H9 (cell line): ENCODE data around the gene DLG2. TPM values are rescaled to one million over a fixed set of nuclear protein-coding genes. Genes with fewer than 3 reads are reported as not detected.

Experiments used
- DNase-seq: peaks from one replicate; pipeline ENCODE4 v3.0.0-alpha.2; 2017
- H2AFZ ChIP-seq: one replicate; pipeline ENCODE4 v1.6.1; 2013; ENCODE audit warnings: mild to moderate bottlenecking, low read length, control low read depth, moderate library complexity
- H2AK5ac ChIP-seq: 2 replicates; pipeline ENCODE4 v1.6.1; 2013; ENCODE audit warnings: low read length, control low read depth, mixed read lengths; ENCODE audit not compliant: insufficient read length
- H2BK120ac ChIP-seq: one replicate; pipeline ENCODE4 v1.6.1; 2013; ENCODE audit warnings: low read depth, mild to moderate bottlenecking, low read length, control low read depth, inconsistent platforms; ENCODE audit not compliant: poor library complexity, severe bottlenecking
- H2BK12ac ChIP-seq: 2 replicates; pipeline ENCODE4 v1.6.1; 2013; ENCODE audit warnings: low read length, control low read depth, mixed read lengths, low read depth; ENCODE audit not compliant: insufficient read length
- H2BK15ac ChIP-seq: 2 replicates; pipeline ENCODE4 v1.6.1; 2013; ENCODE audit warnings: low read depth, low read length, control low read depth
- H2BK20ac ChIP-seq: one replicate; pipeline ENCODE4 v1.6.1; 2013; ENCODE audit warnings: low read depth, mild to moderate bottlenecking, low read length, control low read depth, inconsistent platforms; ENCODE audit not compliant: poor library complexity, severe bottlenecking
- H2BK5ac ChIP-seq: 2 replicates; pipeline ENCODE4 v1.6.1; 2013; ENCODE audit warnings: low read length, control low read depth, mixed read lengths; ENCODE audit not compliant: insufficient read length
- H3K14ac ChIP-seq: 2 replicates; pipeline ENCODE4 v1.6.1; 2013; ENCODE audit warnings: low read length, control low read depth; ENCODE audit not compliant: insufficient read depth
- H3K18ac ChIP-seq: 2 replicates; pipeline ENCODE4 v1.6.1; 2013; ENCODE audit warnings: low read depth, mild to moderate bottlenecking, mixed read lengths, low read length, control low read depth; ENCODE audit not compliant: insufficient read length
- H3K23ac ChIP-seq: 2 replicates; pipeline ENCODE4 v1.6.1; 2013; ENCODE audit warnings: low read length, control low read depth, mixed read lengths, low read depth; ENCODE audit not compliant: insufficient read length
- H3K23me2 ChIP-seq: 2 replicates; pipeline ENCODE4 v1.6.1; 2013; ENCODE audit warnings: low read depth, mild to moderate bottlenecking, mixed read lengths, low read length, control low read depth; ENCODE audit not compliant: insufficient read length, poor library complexity, severe bottlenecking
- H3K27ac ChIP-seq: 2 replicates; pipeline ENCODE4 v1.5.1; 2013; ENCODE audit warnings: low read length, control low read depth, mixed read lengths, low read depth; ENCODE audit not compliant: insufficient read length
- H3K27me3 ChIP-seq: 2 replicates; pipeline ENCODE4 v1.6.1; 2013; ENCODE audit warnings: low read length, control low read depth, inconsistent platforms; ENCODE audit not compliant: insufficient read depth
- H3K4ac ChIP-seq: 2 replicates; pipeline ENCODE4 v1.6.1; 2013; ENCODE audit warnings: low read depth, mild to moderate bottlenecking, control low read depth, inconsistent platforms, low read length, moderate library complexity
- H3K4me1 ChIP-seq: 2 replicates; pipeline ENCODE4 v1.6.1; 2013; ENCODE audit warnings: low read length, control low read depth, inconsistent platforms; ENCODE audit not compliant: insufficient read depth
- H3K4me2 ChIP-seq: 2 replicates; pipeline ENCODE4 v1.6.1; 2013; ENCODE audit warnings: low read length, control low read depth, mixed read lengths; ENCODE audit not compliant: insufficient read length, insufficient read depth
- H3K56ac ChIP-seq: 2 replicates; pipeline ENCODE4 v1.6.1; 2013; ENCODE audit warnings: low read depth, mild to moderate bottlenecking, mixed read lengths, low read length, control low read depth; ENCODE audit not compliant: insufficient read length
- H3K79me1 ChIP-seq: 2 replicates; pipeline ENCODE4 v1.6.1; 2013; ENCODE audit warnings: low read depth, mild to moderate bottlenecking, moderate library complexity, low read length, control low read depth, inconsistent platforms; ENCODE audit not compliant: insufficient read depth, poor library complexity, severe bottlenecking
- H3K79me2 ChIP-seq: 2 replicates; pipeline ENCODE4 v1.6.1; 2013; ENCODE audit warnings: low read length, control low read depth, inconsistent platforms; ENCODE audit not compliant: insufficient read depth
- H3K9ac ChIP-seq: 2 replicates; pipeline ENCODE4 v1.6.1; 2013; ENCODE audit warnings: low read length, control low read depth, mixed read lengths; ENCODE audit not compliant: insufficient read length; ENCODE audit errors: extremely low read depth
- H3K9me3 ChIP-seq: one replicate; pipeline ENCODE4 v1.6.1; 2013; ENCODE audit warnings: low read depth, low read length, inconsistent platforms; ENCODE audit not compliant: control insufficient read depth
- H3T11ph ChIP-seq: one replicate; pipeline ENCODE4 v1.6.1; 2013; ENCODE audit warnings: mild to moderate bottlenecking, low read length, control low read depth, inconsistent platforms
- H4K20me1 ChIP-seq: one replicate; pipeline ENCODE4 v1.6.1; 2013; ENCODE audit not compliant: control insufficient read depth, insufficient read length, insufficient read depth
- H4K5ac ChIP-seq: 2 replicates; pipeline ENCODE4 v1.6.1; 2013; ENCODE audit warnings: low read depth, mild to moderate bottlenecking, mixed read lengths, low read length, control low read depth; ENCODE audit not compliant: insufficient read length
- H4K8ac ChIP-seq: replicated peaks from 2 replicates; pipeline ENCODE4 v1.6.1; 2013; ENCODE audit warnings: low read length, control low read depth, mixed read lengths, low read depth; ENCODE audit not compliant: insufficient read length
- H4K91ac ChIP-seq: 2 replicates; pipeline ENCODE4 v1.6.1; 2013; ENCODE audit warnings: low read depth, mild to moderate bottlenecking, moderate library complexity, mixed read lengths, low read length, control low read depth; ENCODE audit not compliant: insufficient read length
- H3K27ac Mint-ChIP-seq, 3 experiments: 2 replicates in 2 of 3; 3 replicates in 1 of 3; pipeline ENCODE4 v1.8.0; 2020 to 2021; ENCODE audit warnings: mixed read lengths in 3 of 3, mild to moderate bottlenecking in 1 of 3, moderate library complexity in 1 of 3
- H3K27me3 Mint-ChIP-seq: 2 replicates; pipeline ENCODE4 v1.8.0; 2021; ENCODE audit warnings: low read depth, mild to moderate bottlenecking, moderate library complexity, mixed read lengths
- H3K36me3 Mint-ChIP-seq, 3 experiments: 2 replicates in 2 of 3; 3 replicates in 1 of 3; pipeline ENCODE4 v1.8.0; 2020 to 2021; ENCODE audit warnings: low read depth in 3 of 3, mixed read lengths in 3 of 3; ENCODE audit not compliant: insufficient read depth in 1 of 3
- H3K4me1 Mint-ChIP-seq, 2 experiments: 2 replicates each; pipeline ENCODE4 v1.8.0; 2020; ENCODE audit warnings: mixed read lengths in 2 of 2
- H3K4me3 Mint-ChIP-seq, 2 experiments: 2 replicates in 1 of 2; 3 replicates in 1 of 2; pipeline ENCODE4 v1.8.0; 2020 to 2021; ENCODE audit warnings: mild to moderate bottlenecking in 2 of 2, mixed read lengths in 2 of 2, moderate library complexity in 1 of 2
- H3K9me3 Mint-ChIP-seq, 2 experiments: 2 replicates in 1 of 2; 3 replicates in 1 of 2; pipeline ENCODE4 v1.8.0; 2020; ENCODE audit warnings: mild to moderate bottlenecking in 2 of 2, mixed read lengths in 2 of 2, moderate library complexity in 1 of 2
- CTCF ChIP-seq: fragments of 200-600 bp; sonication (generic); conservative IDR thresholded peaks from 3 replicates; pipeline ENCODE4 v1.8.0; 2021; ENCODE audit warnings: antibody characterized with exemption, mild to moderate bottlenecking
- WGBS: extraction: QIAGEN DNeasy Blood & Tissue Kit; methylation state at CpG from one replicate; pipeline ENCODE4 v1.1.7; 2013; ENCODE audit warnings: missing lambda C conversion rate, low lambda C conversion rate, mixed read lengths; ENCODE audit not compliant: insufficient read length; ENCODE audit errors: extremely low coverage; 5-methylcytosine and 5-hydroxymethylcytosine counted together
- total RNA-seq: library from RNA; stranded (reverse); gene quantifications from 2 replicates; pipeline ENCODE4 v1.2.1, GENCODE V29; 2021

The DLG2 gene
- total RNA-seq, 1 experiment from 2014 or later: 8.0 TPM

GRCh38 chr11:84157639-84158038, 1469.5 kb downstream of the DLG2 start:
- Histone ChIP-seq H3K9ac (no peak overlapping the region), H3K18ac (no peak overlapping the region), H2BK12ac (no peak overlapping the region), H3K4me1 (no peaks in the 10 kb centered on the region), H3K4ac (no peak overlapping the region), H2BK120ac (no peak overlapping the region), H4K5ac (no peak overlapping the region), H2BK20ac (no peak overlapping the region), H4K91ac (no peak overlapping the region), H3K9me3 (no peaks in the 10 kb centered on the region), H3T11ph (no peak overlapping the region), H3K27ac (no peak overlapping the region), H4K8ac (no peak overlapping the region), H3K79me1 (no peaks in the 10 kb centered on the region), H4K20me1 (no peaks in the 10 kb centered on the region), H3K23me2 (no peaks in the 10 kb centered on the region), H3K23ac (no peak overlapping the region), H2AFZ (no peak overlapping the region), H2BK15ac (no peak overlapping the region), H2BK5ac (no peak overlapping the region), H2AK5ac (no peak overlapping the region), H3K4me2 (no peak overlapping the region), H3K56ac (no peak overlapping the region), H3K14ac (no peak overlapping the region), H3K27me3 (no peaks in the 10 kb centered on the region), H3K79me2 (no peaks in the 10 kb centered on the region)
- DNase-seq: no peak
- Mint-ChIP-seq H3K36me3 (no peaks in the 10 kb centered on the region; a peak in 1 of 7 replicates), H3K27me3 (no peaks in the 10 kb centered on the region), H3K9me3 (no peaks in the 10 kb centered on the region; a peak in 1 of 5 replicates), H3K4me3 (no peak overlapping the region), H3K27ac (no peak overlapping the region), H3K4me1 (peaks cover 3 to 4% of the 10 kb centered on the region in 2 experiments; a peak in 3 of 4 replicates)
- TF ChIP-seq CTCF: no peak
- WGBS: no CpG with 5 or more reads among the region's 3 CpGs
